ENCODE results near the gene FKBP15. TPM values are rescaled to one million over a fixed set of nuclear protein-coding genes. Genes with fewer than 3 reads are reported as not detected.

The FKBP15 gene
- total RNA-seq, 4 donors from 2014 or later, result 14.1 to 30.3 (median 23.1) TPM

DNA sequence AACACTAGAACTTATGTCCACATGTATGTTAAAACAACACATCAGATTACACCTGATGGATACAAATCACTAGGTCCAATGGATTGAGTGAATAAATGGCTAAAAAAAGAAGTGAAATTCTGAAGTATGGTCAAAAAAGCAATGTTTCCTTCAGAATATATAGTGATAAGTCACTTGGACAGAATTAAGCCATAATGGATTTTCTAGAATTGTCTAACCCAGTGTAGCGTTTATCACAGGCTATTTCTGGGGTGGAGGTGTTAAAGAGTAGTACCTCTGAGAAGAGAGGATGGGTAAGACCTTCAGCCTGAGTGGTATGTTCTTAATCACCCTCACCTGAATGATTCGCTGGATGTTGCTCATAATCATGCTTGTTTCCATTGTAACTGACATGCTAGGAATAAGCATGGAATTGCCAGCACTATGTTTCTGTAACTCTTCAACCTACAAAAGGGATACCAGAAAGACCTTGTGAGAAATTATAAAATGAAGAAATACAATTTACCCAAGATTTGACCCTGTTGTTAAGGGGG is 37.1 kb downstream of the FKBP15 start:
- DNase-seq, result no peak
- Histone ChIP-seq H3K27me3 (no peaks in the 10 kb centered on the region), H3K4me1 (no peaks in the 10 kb centered on the region), H3K9me3 (no peaks in the 10 kb centered on the region), H3K4me3 (no peak overlapping the region), H3K27ac (no peak overlapping the region), H3K36me3 (no peaks in the 10 kb centered on the region)
- intact Hi-C loops (cut with DNase I; ENCODE audit: low total_unique reads), result no loop called here
- TF ChIP-seq, protein P1, sequence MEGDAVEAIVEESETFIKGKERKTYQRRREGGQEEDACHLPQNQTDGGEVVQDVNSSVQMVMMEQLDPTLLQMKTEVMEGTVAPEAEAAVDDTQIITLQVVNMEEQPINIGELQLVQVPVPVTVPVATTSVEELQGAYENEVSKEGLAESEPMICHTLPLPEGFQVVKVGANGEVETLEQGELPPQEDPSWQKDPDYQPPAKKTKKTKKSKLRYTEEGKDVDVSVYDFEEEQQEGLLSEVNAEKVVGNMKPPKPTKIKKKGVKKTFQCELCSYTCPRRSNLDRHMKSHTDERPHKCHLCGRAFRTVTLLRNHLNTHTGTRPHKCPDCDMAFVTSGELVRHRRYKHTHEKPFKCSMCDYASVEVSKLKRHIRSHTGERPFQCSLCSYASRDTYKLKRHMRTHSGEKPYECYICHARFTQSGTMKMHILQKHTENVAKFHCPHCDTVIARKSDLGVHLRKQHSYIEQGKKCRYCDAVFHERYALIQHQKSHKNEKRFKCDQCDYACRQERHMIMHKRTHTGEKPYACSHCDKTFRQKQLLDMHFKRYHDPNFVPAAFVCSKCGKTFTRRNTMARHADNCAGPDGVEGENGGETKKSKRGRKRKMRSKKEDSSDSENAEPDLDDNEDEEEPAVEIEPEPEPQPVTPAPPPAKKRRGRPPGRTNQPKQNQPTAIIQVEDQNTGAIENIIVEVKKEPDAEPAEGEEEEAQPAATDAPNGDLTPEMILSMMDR (IDR thresholded peaks at IDR 0.05), result no peak
- no peak for TF ChIP-seq POLR2A (IDR thresholded peaks at IDR 0.05)

DNA sequence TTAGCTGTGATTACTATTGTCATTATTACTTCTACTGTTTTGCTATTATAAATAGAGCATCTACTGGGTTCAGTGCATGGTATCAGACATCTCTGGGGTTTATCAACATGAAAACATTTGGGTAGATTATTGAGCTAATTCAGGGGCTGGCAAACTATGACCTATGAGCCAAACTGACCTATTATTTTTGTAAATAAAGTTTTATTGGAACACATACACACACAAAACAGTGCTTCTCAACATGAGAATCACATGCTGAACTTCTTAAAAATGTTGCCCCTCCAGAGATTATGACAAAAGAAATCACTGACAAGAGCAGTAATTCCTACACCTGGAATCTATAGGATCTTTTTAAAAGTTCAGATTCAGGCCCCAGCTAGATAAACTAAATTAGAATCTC is 39.9 kb downstream of the FKBP15 start:
- Histone ChIP-seq H3K9me3 (no peaks in the 10 kb centered on the region), H3K36me3 (no peaks in the 10 kb centered on the region), H3K27me3 (no peaks in the 10 kb centered on the region), H3K4me1 (no peaks in the 10 kb centered on the region), H3K4me3 (no peak overlapping the region), H3K27ac (no peak overlapping the region)
- intact Hi-C loops (cut with DNase I; ENCODE audit: low total_unique reads), result no loop called here
- DNase-seq, result no peak
- TF ChIP-seq, protein P1 (IDR thresholded peaks at IDR 0.05), result no peak
- no peak for TF ChIP-seq POLR2A (IDR thresholded peaks at IDR 0.05)

DNA sequence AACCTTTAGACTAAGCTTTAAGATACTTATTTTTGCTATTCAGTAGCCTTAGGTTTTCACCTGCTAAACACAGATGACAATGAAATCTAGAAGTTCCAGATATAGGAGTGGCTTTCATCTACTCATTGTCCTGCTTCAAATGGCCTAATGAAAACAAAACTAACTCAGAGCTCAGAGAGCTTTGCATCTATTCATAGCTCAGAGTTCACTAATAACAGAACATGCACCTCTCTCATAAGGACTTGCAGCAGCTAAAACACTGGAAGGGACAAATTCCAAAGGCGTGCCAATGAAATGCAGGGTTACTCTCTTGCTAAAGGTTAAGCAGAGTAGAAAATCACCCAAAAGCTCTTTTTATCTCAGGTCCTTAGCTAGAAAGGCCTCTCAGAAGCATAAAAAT is 41.2 kb downstream of the FKBP15 start:
- TF ChIP-seq POLR2A (IDR thresholded peaks at IDR 0.05), result no peak
- no peaks in the 10 kb centered on the region for H3K27me3 ChIP-seq
- DNase-seq, result no peak
- intact Hi-C loops (cut with DNase I; ENCODE audit: low total_unique reads), result no loop called here
- H3K4me1 ChIP-seq, result no peaks in the 10 kb centered on the region
- H3K36me3 ChIP-seq, result no peaks in the 10 kb centered on the region
- H3K4me3 ChIP-seq, result no peak overlapping the region
- no peaks in the 10 kb centered on the region for H3K9me3 ChIP-seq
- no peak overlapping the region for H3K27ac ChIP-seq

DNA sequence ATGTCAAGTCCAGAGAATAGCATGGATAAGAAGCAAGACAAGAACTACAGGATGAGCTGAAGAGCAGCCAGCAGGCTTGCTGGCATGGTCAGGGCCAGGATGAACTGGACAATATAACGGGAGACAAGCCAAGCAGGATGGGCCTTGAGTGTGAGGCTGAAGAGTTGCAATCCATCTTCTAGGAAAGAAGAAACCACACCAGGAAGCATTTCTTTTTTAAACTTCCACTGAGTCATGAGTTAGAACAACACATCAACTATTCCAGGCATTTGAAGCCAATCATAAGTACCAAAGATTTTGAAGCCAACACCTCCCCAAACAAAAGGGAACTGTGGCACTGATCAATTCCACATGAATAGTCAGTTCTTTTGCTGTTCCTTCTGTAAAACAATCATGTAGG is 43.0 kb downstream of the FKBP15 start:
- no peak for DNase-seq
- no peaks in the 10 kb centered on the region for H3K4me1 ChIP-seq
- no peaks in the 10 kb centered on the region for H3K36me3 ChIP-seq
- intact Hi-C loops (cut with DNase I; ENCODE audit: low total_unique reads), result no loop called here
- no peak overlapping the region for H3K27ac ChIP-seq
- H3K27me3 ChIP-seq, result no peaks in the 10 kb centered on the region
- H3K9me3 ChIP-seq, result no peaks in the 10 kb centered on the region
- TF ChIP-seq, protein P1 (IDR thresholded peaks at IDR 0.05), result no peak
- TF ChIP-seq POLR2A (IDR thresholded peaks at IDR 0.05), result no peak
- H3K4me3 ChIP-seq, result no peak overlapping the region

DNA sequence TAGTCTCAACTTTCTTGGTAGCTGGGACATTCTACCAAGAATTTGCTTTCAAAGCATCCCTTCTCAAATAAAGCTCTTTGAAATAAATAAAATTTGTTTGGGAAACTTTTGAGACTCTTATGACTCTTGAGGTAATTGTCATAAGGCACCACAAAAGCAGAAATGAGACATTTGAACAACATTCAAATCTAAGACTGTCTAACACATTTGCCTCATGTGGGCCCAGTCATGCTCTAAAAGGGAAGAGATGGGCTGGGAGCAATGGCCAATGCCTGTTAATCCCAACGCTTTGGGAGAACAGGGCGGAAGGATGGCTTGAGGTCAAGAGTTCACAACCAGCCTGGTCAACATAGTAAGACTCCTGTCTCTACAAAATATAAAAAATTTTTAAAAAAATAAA is 43.8 kb downstream of the FKBP15 start:
- no peaks in the 10 kb centered on the region for H3K9me3 ChIP-seq
- no peaks in the 10 kb centered on the region for H3K27me3 ChIP-seq
- intact Hi-C loops (cut with DNase I; ENCODE audit: low total_unique reads), result no loop called here
- no peak for DNase-seq
- H3K36me3 ChIP-seq, result no peaks in the 10 kb centered on the region
- H3K27ac ChIP-seq, result no peak overlapping the region
- no peak for TF ChIP-seq POLR2A (IDR thresholded peaks at IDR 0.05)
- TF ChIP-seq, protein P1 (IDR thresholded peaks at IDR 0.05), result no peak
- H3K4me3 ChIP-seq, result no peak overlapping the region
- H3K4me1 ChIP-seq, result no peaks in the 10 kb centered on the region

DNA sequence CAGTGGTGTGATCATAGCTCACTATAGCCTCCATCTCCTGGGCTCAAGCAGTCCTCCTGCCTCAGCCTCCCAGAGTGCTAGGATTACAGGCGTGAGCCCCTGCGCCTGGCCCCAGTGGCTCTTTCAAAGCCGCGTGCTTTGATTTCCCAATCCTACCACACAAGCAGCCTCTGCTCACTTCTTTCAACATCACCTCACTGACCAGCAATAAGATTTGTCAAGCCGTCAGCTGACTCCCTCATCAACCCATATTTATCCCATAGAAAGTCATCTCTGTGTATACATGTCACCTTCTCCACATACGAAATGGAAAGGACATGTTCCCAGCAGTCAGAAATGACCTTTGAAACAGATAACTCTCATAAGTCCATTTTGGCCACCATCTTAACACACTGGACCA is 44.3 kb downstream of the FKBP15 start:
- no peaks in the 10 kb centered on the region for H3K9me3 ChIP-seq
- intact Hi-C loops (cut with DNase I; ENCODE audit: low total_unique reads), result no loop called here
- no peak overlapping the region for H3K27ac ChIP-seq
- no peaks in the 10 kb centered on the region for H3K27me3 ChIP-seq
- H3K4me1 ChIP-seq, result no peaks in the 10 kb centered on the region
- no peaks in the 10 kb centered on the region for H3K36me3 ChIP-seq
- TF ChIP-seq, protein P1 (IDR thresholded peaks at IDR 0.05), result no peak
- DNase-seq, result no peak
- H3K4me3 ChIP-seq, result no peak overlapping the region

All from uterus (tissue), 4 donors.